ENCODE results near the gene NTM.

GRCh38 chr11:132185726-132186592, 815.5 kb downstream of the NTM start:
- TF ChIP-seq, protein P1, sequence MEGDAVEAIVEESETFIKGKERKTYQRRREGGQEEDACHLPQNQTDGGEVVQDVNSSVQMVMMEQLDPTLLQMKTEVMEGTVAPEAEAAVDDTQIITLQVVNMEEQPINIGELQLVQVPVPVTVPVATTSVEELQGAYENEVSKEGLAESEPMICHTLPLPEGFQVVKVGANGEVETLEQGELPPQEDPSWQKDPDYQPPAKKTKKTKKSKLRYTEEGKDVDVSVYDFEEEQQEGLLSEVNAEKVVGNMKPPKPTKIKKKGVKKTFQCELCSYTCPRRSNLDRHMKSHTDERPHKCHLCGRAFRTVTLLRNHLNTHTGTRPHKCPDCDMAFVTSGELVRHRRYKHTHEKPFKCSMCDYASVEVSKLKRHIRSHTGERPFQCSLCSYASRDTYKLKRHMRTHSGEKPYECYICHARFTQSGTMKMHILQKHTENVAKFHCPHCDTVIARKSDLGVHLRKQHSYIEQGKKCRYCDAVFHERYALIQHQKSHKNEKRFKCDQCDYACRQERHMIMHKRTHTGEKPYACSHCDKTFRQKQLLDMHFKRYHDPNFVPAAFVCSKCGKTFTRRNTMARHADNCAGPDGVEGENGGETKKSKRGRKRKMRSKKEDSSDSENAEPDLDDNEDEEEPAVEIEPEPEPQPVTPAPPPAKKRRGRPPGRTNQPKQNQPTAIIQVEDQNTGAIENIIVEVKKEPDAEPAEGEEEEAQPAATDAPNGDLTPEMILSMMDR (IDR thresholded peaks at IDR 0.05), result no peak
- no peak for TF ChIP-seq POLR2AphosphoS5 (IDR thresholded peaks at IDR 0.05)
- no peak for TF ChIP-seq EP300 (IDR thresholded peaks at IDR 0.05; ENCODE audit: low read depth)
- no peak for TF ChIP-seq POLR2A (IDR thresholded peaks at IDR 0.05)

Data from transverse colon (tissue), 4 donors.